Measurements from ENCODE around the gene SOX1. TPM values are rescaled to one million over a fixed set of nuclear protein-coding genes. Genes with fewer than 3 reads are reported as not detected.

Gene SOX1
- polyA plus RNA-seq, 1 donor from 2014 or later = 13.2 TPM

DNA sequence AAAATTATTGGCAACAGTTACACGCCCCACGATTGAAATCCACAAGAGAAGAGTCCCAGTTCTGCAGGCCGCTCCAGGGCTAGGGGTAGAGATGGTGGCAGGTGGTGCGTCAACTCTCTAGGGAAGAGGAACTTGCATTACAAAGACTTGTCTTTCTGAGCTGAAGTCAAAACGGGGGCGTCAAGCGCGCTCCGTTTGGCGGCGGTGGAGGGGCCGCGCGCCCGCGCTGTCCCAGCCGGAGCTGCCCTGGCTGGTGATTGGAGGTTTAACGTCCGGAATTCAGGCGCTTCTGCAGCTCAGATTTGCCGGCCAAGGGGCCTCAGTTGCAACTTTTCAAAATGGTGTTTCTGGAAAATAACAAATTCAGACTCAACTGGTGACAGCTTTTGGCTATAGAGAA, 38.9 kb downstream of the SOX1 start:
- H3K9ac ChIP-seq (ENCODE audit: low read length) = peak overlapping the region; percentile 21
- TF ChIP-seq EP300 (conservative IDR thresholded peaks at IDR 0.05; ENCODE audit: poor library complexity, severe bottlenecking) (no peak), RAD21 (conservative IDR thresholded peaks at IDR 0.05) (no peak), TAF1 (IDR thresholded peaks at IDR 0.05; ENCODE audit: low read depth) (no peak)
- peaks cover 7% of the 10 kb centered on the region for H3K79me2 ChIP-seq (replicated peaks; ENCODE audit: insufficient read depth, low read length)
- H3K27ac ChIP-seq (ENCODE audit: low read length) = no peak overlapping the region
- H3K27me3 ChIP-seq (ENCODE audit: insufficient read depth, low read depth, low read length) = peaks cover 29% of the 10 kb centered on the region
- no peak overlapping the region for H3K4me2 ChIP-seq (ENCODE audit: low read length)
- H3F3A ChIP-seq (ENCODE audit: insufficient read depth, low read length, poor library complexity, severe bottlenecking) = peaks cover 5% of the 10 kb centered on the region
- no peaks in the 10 kb centered on the region for H3K9me2 ChIP-seq (ENCODE audit: insufficient read depth, low read length)
- peak overlapping the region; percentile 55 for H3K4me3 ChIP-seq (ENCODE audit: low read length)
- H4K20me1 ChIP-seq (ENCODE audit: insufficient read depth) = no peaks in the 10 kb centered on the region
- peaks cover 3% of the 10 kb centered on the region for H3K36me3 ChIP-seq (ENCODE audit: insufficient read depth, low read length)
- H2AFZ ChIP-seq (ENCODE audit: low read depth, low read length) = no peak overlapping the region
- no peaks in the 10 kb centered on the region for H3K9me3 ChIP-seq (ENCODE audit: low read length)

DNA sequence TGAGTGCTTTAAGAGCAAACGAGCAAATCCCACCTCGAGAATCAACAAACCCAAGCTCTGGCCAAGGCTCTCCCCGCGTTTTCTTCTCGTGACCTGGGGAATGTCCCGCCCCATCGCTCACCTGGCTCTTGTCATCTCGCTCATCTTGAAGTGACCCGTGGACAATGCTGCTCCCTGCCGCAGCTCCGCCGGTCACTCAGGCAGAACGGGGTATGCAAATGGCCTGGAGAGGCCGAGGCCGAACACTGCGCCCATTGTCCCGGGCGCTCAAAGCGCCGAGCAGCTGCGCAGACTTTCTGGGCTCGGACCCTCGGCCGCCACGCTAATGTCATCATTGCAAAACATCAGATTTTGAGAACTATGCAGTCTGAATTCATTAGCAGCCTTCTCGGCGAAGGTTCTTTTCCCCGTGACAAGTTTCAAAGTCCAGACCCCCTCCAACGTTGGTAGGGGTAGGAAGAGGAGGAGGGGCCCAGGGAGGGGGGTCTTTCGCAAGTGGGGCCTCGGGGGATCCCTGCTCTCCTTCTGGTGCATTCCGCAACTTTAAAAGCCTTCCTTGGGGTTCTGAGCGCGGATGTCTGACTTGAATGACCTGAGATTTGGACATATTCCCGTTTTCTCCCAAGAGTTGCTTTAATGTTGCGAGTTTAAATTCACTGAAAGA, 39.7 kb downstream of the SOX1 start:
- Histone ChIP-seq H3K4me2 (ENCODE audit: low read length) (no peak overlapping the region), H3K9ac (ENCODE audit: low read length) (no peak overlapping the region)

More for the DNA sequence above, 39.7 kb downstream of the SOX1 start:
- no peak overlapping the region for H3K27ac ChIP-seq (ENCODE audit: low read length)
- H3K27me3 ChIP-seq (ENCODE audit: insufficient read depth, low read depth, low read length) = peaks cover 29% of the 10 kb centered on the region
- TF ChIP-seq TAF1 (IDR thresholded peaks at IDR 0.05; ENCODE audit: low read depth) (no peak), EZH2 (IDR thresholded peaks at IDR 0.05; ENCODE audit: borderline replicate concordance, insufficient read depth, low read length, poor library complexity, severe bottlenecking) (no peak), MXI1 (conservative IDR thresholded peaks at IDR 0.05; ENCODE audit: poor library complexity, severe bottlenecking) (no peak), SMC3 (conservative IDR thresholded peaks at IDR 0.05; ENCODE audit: poor library complexity) (no peak), EP300 (conservative IDR thresholded peaks at IDR 0.05; ENCODE audit: poor library complexity, severe bottlenecking) (no peak), POLR2AphosphoS5 (IDR thresholded peaks at IDR 0.05) (no peak), RAD21 (conservative IDR thresholded peaks at IDR 0.05) (no peak)
- TF ChIP-seq, protein P1, sequence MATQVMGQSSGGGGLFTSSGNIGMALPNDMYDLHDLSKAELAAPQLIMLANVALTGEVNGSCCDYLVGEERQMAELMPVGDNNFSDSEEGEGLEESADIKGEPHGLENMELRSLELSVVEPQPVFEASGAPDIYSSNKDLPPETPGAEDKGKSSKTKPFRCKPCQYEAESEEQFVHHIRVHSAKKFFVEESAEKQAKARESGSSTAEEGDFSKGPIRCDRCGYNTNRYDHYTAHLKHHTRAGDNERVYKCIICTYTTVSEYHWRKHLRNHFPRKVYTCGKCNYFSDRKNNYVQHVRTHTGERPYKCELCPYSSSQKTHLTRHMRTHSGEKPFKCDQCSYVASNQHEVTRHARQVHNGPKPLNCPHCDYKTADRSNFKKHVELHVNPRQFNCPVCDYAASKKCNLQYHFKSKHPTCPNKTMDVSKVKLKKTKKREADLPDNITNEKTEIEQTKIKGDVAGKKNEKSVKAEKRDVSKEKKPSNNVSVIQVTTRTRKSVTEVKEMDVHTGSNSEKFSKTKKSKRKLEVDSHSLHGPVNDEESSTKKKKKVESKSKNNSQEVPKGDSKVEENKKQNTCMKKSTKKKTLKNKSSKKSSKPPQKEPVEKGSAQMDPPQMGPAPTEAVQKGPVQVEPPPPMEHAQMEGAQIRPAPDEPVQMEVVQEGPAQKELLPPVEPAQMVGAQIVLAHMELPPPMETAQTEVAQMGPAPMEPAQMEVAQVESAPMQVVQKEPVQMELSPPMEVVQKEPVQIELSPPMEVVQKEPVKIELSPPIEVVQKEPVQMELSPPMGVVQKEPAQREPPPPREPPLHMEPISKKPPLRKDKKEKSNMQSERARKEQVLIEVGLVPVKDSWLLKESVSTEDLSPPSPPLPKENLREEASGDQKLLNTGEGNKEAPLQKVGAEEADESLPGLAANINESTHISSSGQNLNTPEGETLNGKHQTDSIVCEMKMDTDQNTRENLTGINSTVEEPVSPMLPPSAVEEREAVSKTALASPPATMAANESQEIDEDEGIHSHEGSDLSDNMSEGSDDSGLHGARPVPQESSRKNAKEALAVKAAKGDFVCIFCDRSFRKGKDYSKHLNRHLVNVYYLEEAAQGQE (IDR thresholded peaks at IDR 0.05; ENCODE audit: borderline replicate concordance) = no peak
- TF ChIP-seq, protein P2, sequence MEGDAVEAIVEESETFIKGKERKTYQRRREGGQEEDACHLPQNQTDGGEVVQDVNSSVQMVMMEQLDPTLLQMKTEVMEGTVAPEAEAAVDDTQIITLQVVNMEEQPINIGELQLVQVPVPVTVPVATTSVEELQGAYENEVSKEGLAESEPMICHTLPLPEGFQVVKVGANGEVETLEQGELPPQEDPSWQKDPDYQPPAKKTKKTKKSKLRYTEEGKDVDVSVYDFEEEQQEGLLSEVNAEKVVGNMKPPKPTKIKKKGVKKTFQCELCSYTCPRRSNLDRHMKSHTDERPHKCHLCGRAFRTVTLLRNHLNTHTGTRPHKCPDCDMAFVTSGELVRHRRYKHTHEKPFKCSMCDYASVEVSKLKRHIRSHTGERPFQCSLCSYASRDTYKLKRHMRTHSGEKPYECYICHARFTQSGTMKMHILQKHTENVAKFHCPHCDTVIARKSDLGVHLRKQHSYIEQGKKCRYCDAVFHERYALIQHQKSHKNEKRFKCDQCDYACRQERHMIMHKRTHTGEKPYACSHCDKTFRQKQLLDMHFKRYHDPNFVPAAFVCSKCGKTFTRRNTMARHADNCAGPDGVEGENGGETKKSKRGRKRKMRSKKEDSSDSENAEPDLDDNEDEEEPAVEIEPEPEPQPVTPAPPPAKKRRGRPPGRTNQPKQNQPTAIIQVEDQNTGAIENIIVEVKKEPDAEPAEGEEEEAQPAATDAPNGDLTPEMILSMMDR (IDR thresholded peaks at IDR 0.05; ENCODE audit: poor library complexity, severe bottlenecking) = no peak
- no peak overlapping the region for H3K4me3 ChIP-seq (ENCODE audit: low read length)
- H3F3A ChIP-seq (ENCODE audit: insufficient read depth, low read length, poor library complexity, severe bottlenecking) = peaks cover 5% of the 10 kb centered on the region
- peaks cover 7% of the 10 kb centered on the region for H3K79me2 ChIP-seq (replicated peaks; ENCODE audit: insufficient read depth, low read length)
- no peaks in the 10 kb centered on the region for H3K9me2 ChIP-seq (ENCODE audit: insufficient read depth, low read length)
- H2AFZ ChIP-seq (ENCODE audit: low read depth, low read length) = no peak overlapping the region
- H4K20me1 ChIP-seq (ENCODE audit: insufficient read depth) = no peaks in the 10 kb centered on the region
- H3K36me3 ChIP-seq (ENCODE audit: insufficient read depth, low read length) = peaks cover 3% of the 10 kb centered on the region
- H3K9me3 ChIP-seq (ENCODE audit: low read length) = no peaks in the 10 kb centered on the region
